Measurements from ENCODE around the gene PML. TPM values are rescaled to one million over a fixed set of nuclear protein-coding genes. Genes with fewer than 3 reads are reported as not detected.

PML gene
- total and polyA plus RNA-seq, 9 of the 15 experiments (the other 6 are each of a cell fraction or from before 2014, with no cell fraction given) = 5.0 to 50.7 (median 10.1) TPM

DNA sequence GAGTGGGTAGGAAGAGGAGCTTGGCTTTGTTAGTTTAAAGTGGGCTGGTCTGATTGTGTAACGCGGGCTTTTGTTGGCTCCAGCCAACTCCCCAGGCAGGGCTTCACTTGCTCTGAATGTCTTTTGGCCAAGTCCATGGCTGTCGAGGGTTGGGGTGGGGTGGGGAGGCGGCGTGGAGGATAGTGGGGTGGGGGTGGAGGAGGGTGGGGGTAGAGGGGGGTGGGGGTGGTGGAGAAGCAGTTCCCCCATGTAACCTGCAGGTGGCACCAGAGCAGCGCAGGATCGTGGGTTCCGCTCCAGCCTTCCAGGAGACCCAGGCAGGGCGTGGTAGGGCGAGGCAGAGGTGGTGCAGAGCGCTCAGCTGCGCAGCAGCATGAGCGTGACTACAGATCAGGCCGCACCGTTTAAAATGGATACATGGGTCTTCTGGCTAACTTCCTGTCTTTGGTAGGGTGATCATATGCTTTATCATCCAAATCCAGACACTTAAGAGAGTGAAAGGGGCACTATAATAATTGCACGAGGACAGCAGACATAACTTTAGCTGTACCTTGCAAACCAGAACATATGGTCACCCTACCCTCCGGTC, 59.5 kb downstream of the PML start (continued):
- TF ChIP-seq, protein P1, sequence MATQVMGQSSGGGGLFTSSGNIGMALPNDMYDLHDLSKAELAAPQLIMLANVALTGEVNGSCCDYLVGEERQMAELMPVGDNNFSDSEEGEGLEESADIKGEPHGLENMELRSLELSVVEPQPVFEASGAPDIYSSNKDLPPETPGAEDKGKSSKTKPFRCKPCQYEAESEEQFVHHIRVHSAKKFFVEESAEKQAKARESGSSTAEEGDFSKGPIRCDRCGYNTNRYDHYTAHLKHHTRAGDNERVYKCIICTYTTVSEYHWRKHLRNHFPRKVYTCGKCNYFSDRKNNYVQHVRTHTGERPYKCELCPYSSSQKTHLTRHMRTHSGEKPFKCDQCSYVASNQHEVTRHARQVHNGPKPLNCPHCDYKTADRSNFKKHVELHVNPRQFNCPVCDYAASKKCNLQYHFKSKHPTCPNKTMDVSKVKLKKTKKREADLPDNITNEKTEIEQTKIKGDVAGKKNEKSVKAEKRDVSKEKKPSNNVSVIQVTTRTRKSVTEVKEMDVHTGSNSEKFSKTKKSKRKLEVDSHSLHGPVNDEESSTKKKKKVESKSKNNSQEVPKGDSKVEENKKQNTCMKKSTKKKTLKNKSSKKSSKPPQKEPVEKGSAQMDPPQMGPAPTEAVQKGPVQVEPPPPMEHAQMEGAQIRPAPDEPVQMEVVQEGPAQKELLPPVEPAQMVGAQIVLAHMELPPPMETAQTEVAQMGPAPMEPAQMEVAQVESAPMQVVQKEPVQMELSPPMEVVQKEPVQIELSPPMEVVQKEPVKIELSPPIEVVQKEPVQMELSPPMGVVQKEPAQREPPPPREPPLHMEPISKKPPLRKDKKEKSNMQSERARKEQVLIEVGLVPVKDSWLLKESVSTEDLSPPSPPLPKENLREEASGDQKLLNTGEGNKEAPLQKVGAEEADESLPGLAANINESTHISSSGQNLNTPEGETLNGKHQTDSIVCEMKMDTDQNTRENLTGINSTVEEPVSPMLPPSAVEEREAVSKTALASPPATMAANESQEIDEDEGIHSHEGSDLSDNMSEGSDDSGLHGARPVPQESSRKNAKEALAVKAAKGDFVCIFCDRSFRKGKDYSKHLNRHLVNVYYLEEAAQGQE (IDR thresholded peaks at IDR 0.05; ENCODE audit: borderline replicate concordance) = no peak
- TF ChIP-seq, protein P1 (CRISPR knock-in tag; IDR thresholded peaks at IDR 0.05; ENCODE audit: low read depth) = no peak
- TF ChIP-seq ZNF408 (CRISPR knock-in tag; IDR thresholded peaks at IDR 0.05; ENCODE audit: low read depth) (no peak), GTF2A2 (tag; IDR thresholded peaks at IDR 0.05) (no peak), KLF1 (tag; IDR thresholded peaks at IDR 0.05) (0 out of 2 replicates have a peak, but pooled peaks have one; percentile 42), CEBPB (tag; IDR thresholded peaks at IDR 0.05) (no peak), NFIC (IDR thresholded peaks at IDR 0.05) (no peak), NR3C1 (CRISPR knock-in tag; IDR thresholded peaks at IDR 0.05) (no peak)
- TF ChIP-seq, protein P2, sequence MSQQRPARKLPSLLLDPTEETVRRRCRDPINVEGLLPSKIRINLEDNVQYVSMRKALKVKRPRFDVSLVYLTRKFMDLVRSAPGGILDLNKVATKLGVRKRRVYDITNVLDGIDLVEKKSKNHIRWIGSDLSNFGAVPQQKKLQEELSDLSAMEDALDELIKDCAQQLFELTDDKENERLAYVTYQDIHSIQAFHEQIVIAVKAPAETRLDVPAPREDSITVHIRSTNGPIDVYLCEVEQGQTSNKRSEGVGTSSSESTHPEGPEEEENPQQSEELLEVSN (IDR thresholded peaks at IDR 0.05; ENCODE audit: borderline replicate concordance in 1 of 2, extremely low read depth in 1 of 2, insufficient read depth in 1 of 2, insufficient read length in 1 of 2, low read depth in 1 of 2, low read length in 1 of 2, poor library complexity in 1 of 2, severe bottlenecking in 1 of 2) = peak in 1 of 2 experiments; percentile 14
- TF ChIP-seq, protein P3, sequence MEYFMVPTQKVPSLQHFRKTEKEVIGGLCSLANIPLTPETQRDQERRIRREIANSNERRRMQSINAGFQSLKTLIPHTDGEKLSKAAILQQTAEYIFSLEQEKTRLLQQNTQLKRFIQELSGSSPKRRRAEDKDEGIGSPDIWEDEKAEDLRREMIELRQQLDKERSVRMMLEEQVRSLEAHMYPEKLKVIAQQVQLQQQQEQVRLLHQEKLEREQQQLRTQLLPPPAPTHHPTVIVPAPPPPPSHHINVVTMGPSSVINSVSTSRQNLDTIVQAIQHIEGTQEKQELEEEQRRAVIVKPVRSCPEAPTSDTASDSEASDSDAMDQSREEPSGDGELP (CRISPR knock-in tag; IDR thresholded peaks at IDR 0.05; ENCODE audit: borderline replicate concordance) = peak; percentile 50; the same call in 1 of the 2 replicates
- TF ChIP-seq, protein P4, sequence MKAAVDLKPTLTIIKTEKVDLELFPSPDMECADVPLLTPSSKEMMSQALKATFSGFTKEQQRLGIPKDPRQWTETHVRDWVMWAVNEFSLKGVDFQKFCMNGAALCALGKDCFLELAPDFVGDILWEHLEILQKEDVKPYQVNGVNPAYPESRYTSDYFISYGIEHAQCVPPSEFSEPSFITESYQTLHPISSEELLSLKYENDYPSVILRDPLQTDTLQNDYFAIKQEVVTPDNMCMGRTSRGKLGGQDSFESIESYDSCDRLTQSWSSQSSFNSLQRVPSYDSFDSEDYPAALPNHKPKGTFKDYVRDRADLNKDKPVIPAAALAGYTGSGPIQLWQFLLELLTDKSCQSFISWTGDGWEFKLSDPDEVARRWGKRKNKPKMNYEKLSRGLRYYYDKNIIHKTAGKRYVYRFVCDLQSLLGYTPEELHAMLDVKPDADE (conservative IDR thresholded peaks at IDR 0.05; ENCODE audit: control insufficient read depth, low read depth, low read length) = 0 out of 2 replicates have a peak, but pooled peaks have one; percentile 30

All from K562 (cell line).